ENCODE measurements around the gene MAGI2. TPM values are rescaled to one million over a fixed set of nuclear protein-coding genes. Genes with fewer than 3 reads are reported as not detected.

The MAGI2 gene
- total RNA-seq, 1 experiment from 2014 or later = 0.34 TPM

GRCh38 chr7:79212334-79212733 is 241.1 kb downstream of the MAGI2 start:
- no peaks in the 10 kb centered on the region for H3K9me3 ChIP-seq (ENCODE audit: low read depth, low read length, poor library complexity, severe bottlenecking)
- no peak for DNase-seq (ENCODE audit: low spot score)
- intact Hi-C loops (cut with micrococcal nuclease; ENCODE audit: unreplicated experiment) = no loop called here
- no peak for TF ChIP-seq CTCF (conservative IDR thresholded peaks at IDR 0.05; ENCODE audit: low read depth, low read length)
- TF ChIP-seq EZH2 (IDR thresholded peaks at IDR 0.05; ENCODE audit: borderline replicate concordance, low read depth, low read length, poor library complexity, severe bottlenecking) = no peak
- no peak overlapping the region for H3K27ac ChIP-seq (ENCODE audit: low read depth, low read length, poor library complexity, severe bottlenecking)
- ChIA-PET POLR2A (ENCODE audit: low non-redundant PET) (no interaction called here), CTCF (no interaction called here)
- H3K27me3 ChIP-seq (replicated peaks; ENCODE audit: insufficient read depth, low read depth, low read length, poor library complexity) = no peaks in the 10 kb centered on the region
- H3K4me3 ChIP-seq (ENCODE audit: low read depth, low read length, poor library complexity, severe bottlenecking) = no peak overlapping the region
- H3K4me1 ChIP-seq (ENCODE audit: insufficient read depth, low read length, poor library complexity, severe bottlenecking) = no peaks in the 10 kb centered on the region
- H3K36me3 ChIP-seq (ENCODE audit: insufficient read depth, low read length, poor library complexity, severe bottlenecking) = no peaks in the 10 kb centered on the region
- BruUV-seq (replicated peaks) = no TSS peak

GRCh38 chr7:79211724-79212123 is 241.7 kb downstream of the MAGI2 start:
- Histone ChIP-seq H3K27me3 (replicated peaks; ENCODE audit: insufficient read depth, low read depth, low read length, poor library complexity) (peaks cover 5% of the 10 kb centered on the region), H3K9me3 (ENCODE audit: low read depth, low read length, poor library complexity, severe bottlenecking) (no peaks in the 10 kb centered on the region), H3K36me3 (ENCODE audit: insufficient read depth, low read length, poor library complexity, severe bottlenecking) (no peaks in the 10 kb centered on the region), H3K4me3 (ENCODE audit: low read depth, low read length, poor library complexity, severe bottlenecking) (no peak overlapping the region), H3K27ac (ENCODE audit: low read depth, low read length, poor library complexity, severe bottlenecking) (no peak overlapping the region), H3K4me1 (ENCODE audit: insufficient read depth, low read length, poor library complexity, severe bottlenecking) (no peaks in the 10 kb centered on the region)
- POLR2A ChIA-PET (ENCODE audit: low non-redundant PET) = no interaction called here
- CTCF ChIA-PET = no interaction called here
- DNase-seq (ENCODE audit: low spot score) = no peak
- intact Hi-C loops (cut with micrococcal nuclease; ENCODE audit: unreplicated experiment) = no loop called here
- no peak for TF ChIP-seq CTCF (conservative IDR thresholded peaks at IDR 0.05; ENCODE audit: low read depth, low read length)
- TF ChIP-seq EZH2 (IDR thresholded peaks at IDR 0.05; ENCODE audit: borderline replicate concordance, low read depth, low read length, poor library complexity, severe bottlenecking) = no peak
- BruUV-seq (replicated peaks) = no TSS peak

GRCh38 chr7:79199961-79200360 is 253.5 kb downstream of the MAGI2 start:
- BruUV-seq (replicated peaks) = no TSS peak

More at GRCh38 chr7:79199961-79200360, 253.5 kb downstream of the MAGI2 start:
- Histone ChIP-seq H3K27ac (ENCODE audit: low read depth, low read length, poor library complexity, severe bottlenecking) (no peak overlapping the region), H3K4me3 (ENCODE audit: low read depth, low read length, poor library complexity, severe bottlenecking) (no peak overlapping the region), H3K27me3 (replicated peaks; ENCODE audit: insufficient read depth, low read depth, low read length, poor library complexity) (no peaks in the 10 kb centered on the region), H3K36me3 (ENCODE audit: insufficient read depth, low read length, poor library complexity, severe bottlenecking) (no peaks in the 10 kb centered on the region), H3K4me1 (ENCODE audit: insufficient read depth, low read length, poor library complexity, severe bottlenecking) (no peaks in the 10 kb centered on the region), H3K9me3 (ENCODE audit: low read depth, low read length, poor library complexity, severe bottlenecking) (no peaks in the 10 kb centered on the region)
- intact Hi-C loops (cut with micrococcal nuclease; ENCODE audit: unreplicated experiment) = no loop called here
- no peak for TF ChIP-seq EZH2 (IDR thresholded peaks at IDR 0.05; ENCODE audit: borderline replicate concordance, low read depth, low read length, poor library complexity, severe bottlenecking)
- no peak for TF ChIP-seq CTCF (conservative IDR thresholded peaks at IDR 0.05; ENCODE audit: low read depth, low read length)
- POLR2A ChIA-PET (ENCODE audit: low non-redundant PET) = no interaction called here
- DNase-seq (ENCODE audit: low spot score) = no peak
- CTCF ChIA-PET = no interaction called here

Measured in A673 (cell line).